GM23338 (cell line): ENCODE data around the gene C15orf40. TPM values are rescaled to one million over a fixed set of nuclear protein-coding genes. Genes with fewer than 3 reads are reported as not detected.

Experiments
- ATAC-seq: fragments of 200-7000 bp; cut with Tn5 transposase; 3 replicates; pipeline ENCODE4 v1.9.1; 2020
- DNase-seq: peaks from one replicate; pipeline ENCODE4 v3.0.0-alpha.2; 2015; ENCODE audit warnings: low spot score
- H2AFZ ChIP-seq: fragments of 200-600 bp; sonication (generic); 2 replicates; pipeline ENCODE4 v1.8.0; 2016; ENCODE audit warnings: antibody characterized with exemption, mild to moderate bottlenecking, moderate library complexity
- H3F3A ChIP-seq: fragments of 200-600 bp; sonication (generic); replicated peaks from 2 replicates; pipeline ENCODE4 v1.8.0; 2017; ENCODE audit warnings: antibody characterized with exemption, mixed run types, low read depth
- H3K27ac ChIP-seq: fragments of 200-600 bp; sonication (generic); 2 replicates; pipeline ENCODE4 v1.6.1; 2016; ENCODE audit warnings: low read depth
- H3K27me3 ChIP-seq: fragments of 200-600 bp; sonication (generic); 2 replicates; pipeline ENCODE4 v1.8.0; 2016; ENCODE audit warnings: mild to moderate bottlenecking, mixed run types, moderate library complexity; ENCODE audit not compliant: insufficient read depth
- H3K36me3 ChIP-seq: fragments of 200-600 bp; sonication (generic); 2 replicates; pipeline ENCODE4 v1.8.0; 2016; ENCODE audit warnings: mild to moderate bottlenecking; ENCODE audit not compliant: insufficient read depth
- H3K4me1 ChIP-seq: fragments of 200-600 bp; sonication (generic); 2 replicates; pipeline ENCODE4 v1.8.0; 2016; ENCODE audit warnings: mild to moderate bottlenecking, moderate library complexity; ENCODE audit not compliant: insufficient read depth
- H3K4me2 ChIP-seq: fragments of 200-600 bp; sonication (generic); 2 replicates; pipeline ENCODE4 v1.7.1; 2017; ENCODE audit warnings: mixed run types
- H3K4me3 ChIP-seq: fragments of 200-600 bp; sonication (generic); 2 replicates; pipeline ENCODE4 v1.6.1; 2016; ENCODE audit warnings: mixed run types
- H3K79me2 ChIP-seq: fragments of 200-600 bp; sonication (generic); replicated peaks from 2 replicates; pipeline ENCODE4 v1.8.0; 2017; ENCODE audit warnings: mild to moderate bottlenecking; ENCODE audit not compliant: insufficient read depth
- H3K9me2 ChIP-seq: fragments of 200-600 bp; sonication (generic); 2 replicates; pipeline ENCODE4 v1.8.0; 2017; ENCODE audit not compliant: insufficient read depth
- H4K20me1 ChIP-seq: fragments of 200-600 bp; sonication (generic); replicated peaks from 2 replicates; pipeline ENCODE4 v1.8.0; 2017; ENCODE audit warnings: mild to moderate bottlenecking; ENCODE audit not compliant: insufficient read depth
- H3K27ac Mint-ChIP-seq: 2 replicates; pipeline ENCODE4 v1.8.0; 2020; ENCODE audit warnings: inconsistent platforms, mild to moderate bottlenecking, moderate library complexity, mixed read lengths
- H3K27me3 Mint-ChIP-seq: 3 replicates; pipeline ENCODE4 v1.8.0; 2022; ENCODE audit warnings: low read depth, mild to moderate bottlenecking, moderate library complexity, mixed read lengths, inconsistent platforms; ENCODE audit not compliant: insufficient read depth, poor library complexity
- H3K36me3 Mint-ChIP-seq: 3 replicates; pipeline ENCODE4 v1.8.0; 2021; ENCODE audit warnings: low read depth, mild to moderate bottlenecking, inconsistent platforms, moderate library complexity, mixed read lengths
- H3K4me1 Mint-ChIP-seq: 3 replicates; pipeline ENCODE4 v1.8.0; 2020; ENCODE audit warnings: mild to moderate bottlenecking, inconsistent platforms, mixed read lengths
- H3K4me3 Mint-ChIP-seq: 3 replicates; pipeline ENCODE4 v1.8.0; 2021; ENCODE audit warnings: moderate library complexity, mild to moderate bottlenecking, inconsistent platforms, mixed read lengths
- H3K9me3 Mint-ChIP-seq: 3 replicates; pipeline ENCODE4 v1.8.0; 2020; ENCODE audit warnings: moderate library complexity, mild to moderate bottlenecking, inconsistent platforms, mixed read lengths
- EZH2 ChIP-seq: fragments of 200-600 bp; sonication (generic); IDR thresholded peaks from one replicate; pipeline ENCODE4 v1.8.0; 2017; ENCODE audit warnings: antibody characterized with exemption, mild to moderate bottlenecking, low read depth; ENCODE audit not compliant: unreplicated experiment
- NANOG ChIP-seq: IDR thresholded peaks from 2 replicates; pipeline ENCODE4 v1.6.1; 2016; ENCODE audit warnings: antibody characterized with exemption, borderline replicate concordance
- POLR2AphosphoS5 ChIP-seq: IDR thresholded peaks from 2 replicates; pipeline ENCODE4 v1.6.1; 2016; ENCODE audit warnings: antibody characterized with exemption, low read depth
- ZNF462 ChIP-seq: fragments of 250-450 bp; sonication (Bioruptor Pico); IDR thresholded peaks from 2 replicates; pipeline ENCODE4 v1.5.0; 2020; ENCODE audit warnings: mild to moderate bottlenecking, moderate library complexity
- polyA plus RNA-seq: library from polyadenylated mRNA; unstranded; fragments of >200 nt; fragmentation: Nextera tagmentation; extraction: Ambion mirVana; gene quantifications from 2 replicates; pipeline ENCODE4 v1.2.1, GENCODE V29; 2016
- total RNA-seq: library from RNA; depleted of rRNA; stranded (reverse); fragments of >200 nt; shearing (Covaris generic); gene quantifications from 2 replicates; pipeline ENCODE4 v1.2.3, GENCODE V29; 2014
- TF ChIP-seq, protein P1 (sequence below): IDR thresholded peaks from 2 replicates; pipeline ENCODE4 v1.6.1; 2016; ENCODE audit warnings: antibody characterized with exemption
- TF ChIP-seq, protein P2 (sequence below): IDR thresholded peaks from one replicate; pipeline ENCODE4 v1.6.1; 2018; ENCODE audit warnings: antibody characterized with exemption; ENCODE audit not compliant: unreplicated experiment

The C15orf40 gene
- total and polyA plus RNA-seq, 2 experiments from 2014 or later = 7.3 to 26.3 TPM

DNA sequence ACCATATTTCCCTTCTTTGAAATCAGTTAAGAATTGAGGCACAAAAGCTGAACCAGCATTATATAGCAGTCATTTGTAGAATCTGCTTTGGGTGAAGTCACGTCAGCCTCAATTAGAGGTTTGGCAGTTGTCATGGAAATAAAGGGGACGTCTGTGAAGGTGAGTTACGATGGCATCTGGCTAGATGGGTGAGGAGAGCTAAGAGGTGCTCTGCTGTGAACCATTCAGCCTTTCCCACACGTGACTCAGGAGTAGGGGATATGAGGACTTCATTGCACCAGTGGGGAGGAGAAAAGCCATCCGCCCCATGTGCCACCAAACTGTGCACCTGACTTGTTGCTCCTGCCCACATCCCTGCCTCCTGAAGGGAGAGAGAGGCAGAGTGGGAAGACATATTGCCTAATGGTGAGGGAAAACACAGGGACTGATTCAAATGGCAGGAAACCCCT, 2.8 kb upstream of the C15orf40 start:
- Histone ChIP-seq H3K9me2 (peaks cover 8% of the 10 kb centered on the region; the same call in 1 of the 2 replicates), H3K36me3 (peaks cover 19% of the 10 kb centered on the region; the same call in 1 of the 2 replicates), H3F3A (no peaks in the 10 kb centered on the region; the same call in 1 of the 2 replicates), H3K27ac (peak overlapping the region; percentile 55; the same call in 1 of the 2 replicates), H2AFZ (no peak overlapping the region), H3K4me3 (no peak overlapping the region), H3K4me2 (no peak overlapping the region), H3K79me2 (peaks cover 17% of the 10 kb centered on the region), H4K20me1 (no peaks in the 10 kb centered on the region), H3K27me3 (no peaks in the 10 kb centered on the region), H3K4me1 (peaks cover 13% of the 10 kb centered on the region)
- H3K4me1 Mint-ChIP-seq = peaks cover 32% of the 10 kb centered on the region
- DNase-seq (no peak), ATAC-seq (no peak)
- H3K4me3 Mint-ChIP-seq = no peak overlapping the region; the same call in 2 of the 3 replicates
- no peak overlapping the region for H3K27ac Mint-ChIP-seq
- no peak for TF ChIP-seq EZH2
- TF ChIP-seq ZNF462 (CRISPR knock-in tag) = no peak
- TF ChIP-seq NANOG = no peak
- TF ChIP-seq POLR2AphosphoS5 = peak; percentile 40; the same call in 1 of the 2 replicates
- TF ChIP-seq, protein P1, sequence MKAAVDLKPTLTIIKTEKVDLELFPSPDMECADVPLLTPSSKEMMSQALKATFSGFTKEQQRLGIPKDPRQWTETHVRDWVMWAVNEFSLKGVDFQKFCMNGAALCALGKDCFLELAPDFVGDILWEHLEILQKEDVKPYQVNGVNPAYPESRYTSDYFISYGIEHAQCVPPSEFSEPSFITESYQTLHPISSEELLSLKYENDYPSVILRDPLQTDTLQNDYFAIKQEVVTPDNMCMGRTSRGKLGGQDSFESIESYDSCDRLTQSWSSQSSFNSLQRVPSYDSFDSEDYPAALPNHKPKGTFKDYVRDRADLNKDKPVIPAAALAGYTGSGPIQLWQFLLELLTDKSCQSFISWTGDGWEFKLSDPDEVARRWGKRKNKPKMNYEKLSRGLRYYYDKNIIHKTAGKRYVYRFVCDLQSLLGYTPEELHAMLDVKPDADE = no peak
- TF ChIP-seq, protein P2, sequence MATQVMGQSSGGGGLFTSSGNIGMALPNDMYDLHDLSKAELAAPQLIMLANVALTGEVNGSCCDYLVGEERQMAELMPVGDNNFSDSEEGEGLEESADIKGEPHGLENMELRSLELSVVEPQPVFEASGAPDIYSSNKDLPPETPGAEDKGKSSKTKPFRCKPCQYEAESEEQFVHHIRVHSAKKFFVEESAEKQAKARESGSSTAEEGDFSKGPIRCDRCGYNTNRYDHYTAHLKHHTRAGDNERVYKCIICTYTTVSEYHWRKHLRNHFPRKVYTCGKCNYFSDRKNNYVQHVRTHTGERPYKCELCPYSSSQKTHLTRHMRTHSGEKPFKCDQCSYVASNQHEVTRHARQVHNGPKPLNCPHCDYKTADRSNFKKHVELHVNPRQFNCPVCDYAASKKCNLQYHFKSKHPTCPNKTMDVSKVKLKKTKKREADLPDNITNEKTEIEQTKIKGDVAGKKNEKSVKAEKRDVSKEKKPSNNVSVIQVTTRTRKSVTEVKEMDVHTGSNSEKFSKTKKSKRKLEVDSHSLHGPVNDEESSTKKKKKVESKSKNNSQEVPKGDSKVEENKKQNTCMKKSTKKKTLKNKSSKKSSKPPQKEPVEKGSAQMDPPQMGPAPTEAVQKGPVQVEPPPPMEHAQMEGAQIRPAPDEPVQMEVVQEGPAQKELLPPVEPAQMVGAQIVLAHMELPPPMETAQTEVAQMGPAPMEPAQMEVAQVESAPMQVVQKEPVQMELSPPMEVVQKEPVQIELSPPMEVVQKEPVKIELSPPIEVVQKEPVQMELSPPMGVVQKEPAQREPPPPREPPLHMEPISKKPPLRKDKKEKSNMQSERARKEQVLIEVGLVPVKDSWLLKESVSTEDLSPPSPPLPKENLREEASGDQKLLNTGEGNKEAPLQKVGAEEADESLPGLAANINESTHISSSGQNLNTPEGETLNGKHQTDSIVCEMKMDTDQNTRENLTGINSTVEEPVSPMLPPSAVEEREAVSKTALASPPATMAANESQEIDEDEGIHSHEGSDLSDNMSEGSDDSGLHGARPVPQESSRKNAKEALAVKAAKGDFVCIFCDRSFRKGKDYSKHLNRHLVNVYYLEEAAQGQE = no peak
- peaks cover 47% of the 10 kb centered on the region for H3K36me3 Mint-ChIP-seq
- H3K9me3 Mint-ChIP-seq = peaks cover 6% of the 10 kb centered on the region
- peaks cover 22% of the 10 kb centered on the region for H3K27me3 Mint-ChIP-seq
